Measurements from ENCODE around the gene ZYG11B.
"Not testable (repeated sequence)": the region's sequence is repeated elsewhere in the genome, so short reads cannot be mapped to it uniquely, and the experiment has no call there.

The ZYG11B gene

DNA sequence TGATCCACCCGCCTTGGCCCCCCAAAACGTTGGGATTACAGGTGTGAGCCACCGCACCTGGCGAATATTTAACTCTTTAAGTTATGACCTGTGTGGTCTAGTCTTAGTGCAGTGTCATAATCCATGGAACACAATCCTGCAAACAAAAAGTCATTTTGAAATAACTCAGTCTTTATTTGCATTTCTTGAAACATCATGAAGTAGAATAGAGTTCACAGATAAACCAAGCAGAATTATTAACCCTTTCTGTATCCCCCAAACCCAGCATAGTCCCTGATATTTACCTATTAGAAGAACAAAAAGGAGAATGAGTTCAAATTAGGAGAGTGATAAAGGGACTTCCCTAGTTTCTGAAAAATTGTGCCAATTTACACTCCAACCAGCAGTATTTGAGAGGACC lies 19.9 kb downstream of the ZYG11B start:
- H3K36me3 ChIP-seq (ENCODE audit: insufficient read depth, low read length), result no peaks in the 10 kb centered on the region
- no peak for TF ChIP-seq FOXP2 (optimal IDR thresholded peaks at IDR 0.05; ENCODE audit: control extremely low read depth, extremely low read length, insufficient read depth)
- no peak for TF ChIP-seq POLR2AphosphoS5 (IDR thresholded peaks at IDR 0.05; ENCODE audit: borderline replicate concordance, low read depth, low read length)
- TF ChIP-seq EZH2 (IDR thresholded peaks at IDR 0.05), result no peak
- H3K9ac ChIP-seq (ENCODE audit: insufficient read length), result no peak overlapping the region
- no peak overlapping the region for H3K27ac ChIP-seq
- no peak for DNase-seq (ENCODE audit: low read depth, low spot score)
- no peaks in the 10 kb centered on the region for H3K9me3 ChIP-seq (ENCODE audit: low read depth, low read length)
- no peak overlapping the region for H3K4me3 ChIP-seq

DNA sequence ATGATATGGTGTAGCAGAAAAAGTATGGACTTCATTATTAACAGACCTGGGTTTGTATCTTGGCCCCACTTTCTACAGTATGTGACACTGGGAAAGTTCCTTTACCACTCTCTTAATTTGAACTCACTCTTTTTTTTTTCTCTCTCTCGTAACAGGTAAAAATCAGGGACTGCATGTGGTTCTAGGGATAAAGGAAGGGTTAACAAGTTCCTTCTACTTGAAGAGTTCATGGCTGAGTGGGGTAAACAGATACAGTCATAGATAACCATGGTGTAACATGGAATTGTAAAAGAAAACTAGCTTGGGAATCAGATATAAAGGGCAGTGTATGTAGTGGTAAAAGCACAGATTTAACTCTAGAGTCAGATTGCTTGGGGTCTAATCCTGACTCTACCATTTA lies 21.2 kb downstream of the ZYG11B start:
- TF ChIP-seq EZH2 (IDR thresholded peaks at IDR 0.05), result no peak
- no peak for TF ChIP-seq FOXP2 (optimal IDR thresholded peaks at IDR 0.05; ENCODE audit: control extremely low read depth, extremely low read length, insufficient read depth)
- TF ChIP-seq POLR2AphosphoS5 (IDR thresholded peaks at IDR 0.05; ENCODE audit: borderline replicate concordance, low read depth, low read length), result no peak
- no peak overlapping the region for H3K27ac ChIP-seq
- no peaks in the 10 kb centered on the region for H3K9me3 ChIP-seq (ENCODE audit: low read depth, low read length)
- H3K4me3 ChIP-seq, result no peak overlapping the region
- no peak for DNase-seq (ENCODE audit: low read depth, low spot score)
- H3K9ac ChIP-seq (ENCODE audit: insufficient read length), result no peak overlapping the region
- H3K36me3 ChIP-seq (ENCODE audit: insufficient read depth, low read length), result no peaks in the 10 kb centered on the region

DNA sequence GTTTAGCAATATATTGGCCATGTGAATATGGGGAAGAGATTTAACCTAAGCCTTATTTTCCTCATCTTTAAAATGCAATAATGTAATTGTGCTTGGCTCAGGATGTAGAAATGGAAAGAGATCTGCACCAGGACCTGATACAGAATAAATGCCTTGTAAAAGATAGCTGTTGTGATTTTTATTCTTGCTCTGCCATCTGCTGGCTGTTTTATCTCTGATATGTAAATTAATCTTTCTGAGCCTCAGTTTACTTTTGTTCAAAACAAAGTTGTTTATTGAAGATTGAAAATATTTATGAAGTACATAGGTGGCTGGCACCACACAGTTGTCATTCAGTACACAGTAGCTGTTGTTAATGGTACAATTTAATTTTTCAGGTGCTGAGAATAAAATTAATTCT lies 21.9 kb downstream of the ZYG11B start:
- TF ChIP-seq POLR2AphosphoS5 (IDR thresholded peaks at IDR 0.05; ENCODE audit: borderline replicate concordance, low read depth, low read length), result no peak
- no peak for TF ChIP-seq EZH2 (IDR thresholded peaks at IDR 0.05)
- TF ChIP-seq FOXP2 (optimal IDR thresholded peaks at IDR 0.05; ENCODE audit: control extremely low read depth, extremely low read length, insufficient read depth), result no peak
- no peak overlapping the region for H3K4me3 ChIP-seq
- no peak for DNase-seq (ENCODE audit: low read depth, low spot score)
- H3K27ac ChIP-seq, result no peak overlapping the region
- H3K36me3 ChIP-seq (ENCODE audit: insufficient read depth, low read length), result no peaks in the 10 kb centered on the region
- H3K9ac ChIP-seq (ENCODE audit: insufficient read length), result no peak overlapping the region
- no peaks in the 10 kb centered on the region for H3K9me3 ChIP-seq (ENCODE audit: low read depth, low read length)

DNA sequence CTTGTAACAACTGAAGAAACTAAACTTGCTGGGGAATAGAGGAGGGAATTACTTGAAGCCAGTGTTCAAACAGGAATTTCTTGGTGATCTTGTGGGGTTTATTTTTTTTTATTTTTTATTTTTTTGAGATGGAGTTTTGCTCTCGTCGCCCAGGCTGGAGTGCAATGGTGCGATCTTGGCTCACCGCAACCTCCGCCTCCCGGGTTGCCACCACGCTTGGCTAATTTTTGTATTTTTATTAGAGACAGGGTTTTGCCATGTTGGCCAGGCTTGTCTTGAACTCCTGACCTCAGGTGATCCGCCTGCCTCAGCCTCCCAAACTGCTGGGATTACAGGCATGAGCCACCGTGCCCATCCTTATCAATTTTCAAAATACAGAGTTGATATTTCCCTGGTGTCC lies 23.2 kb downstream of the ZYG11B start:
- H3K27ac ChIP-seq; H3K36me3 ChIP-seq (ENCODE audit: insufficient read depth, low read length); DNase-seq (ENCODE audit: low read depth, low spot score): not testable (repeated sequence)

DNA sequence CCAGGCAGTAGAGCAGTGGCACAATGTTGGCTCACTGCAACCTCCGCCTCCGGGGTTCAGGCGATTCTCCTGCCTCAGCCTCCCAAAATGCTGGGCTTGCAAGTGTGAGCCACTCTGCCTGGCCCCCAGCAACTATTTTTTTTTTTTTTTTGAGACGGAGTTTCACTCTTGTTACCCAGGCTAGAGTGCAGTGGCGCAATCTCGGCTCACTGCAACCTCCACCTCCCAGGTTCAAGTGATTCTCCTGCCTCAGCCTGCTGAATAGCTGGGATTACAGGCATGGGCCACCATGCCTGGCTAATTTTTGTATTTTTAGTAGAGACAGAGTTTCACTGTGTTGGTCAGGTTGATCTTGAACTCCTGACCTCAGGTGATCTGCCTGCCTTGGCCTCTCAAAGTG lies 23.9 kb downstream of the ZYG11B start:
- DNase-seq (ENCODE audit: low read depth, low spot score), result not testable (repeated sequence)

More for the DNA sequence above, 23.2 kb downstream of the ZYG11B start:
- H3K9me3 ChIP-seq (ENCODE audit: low read depth, low read length); H3K9ac ChIP-seq (ENCODE audit: insufficient read length); H3K4me3 ChIP-seq: not testable (repeated sequence)

DNA sequence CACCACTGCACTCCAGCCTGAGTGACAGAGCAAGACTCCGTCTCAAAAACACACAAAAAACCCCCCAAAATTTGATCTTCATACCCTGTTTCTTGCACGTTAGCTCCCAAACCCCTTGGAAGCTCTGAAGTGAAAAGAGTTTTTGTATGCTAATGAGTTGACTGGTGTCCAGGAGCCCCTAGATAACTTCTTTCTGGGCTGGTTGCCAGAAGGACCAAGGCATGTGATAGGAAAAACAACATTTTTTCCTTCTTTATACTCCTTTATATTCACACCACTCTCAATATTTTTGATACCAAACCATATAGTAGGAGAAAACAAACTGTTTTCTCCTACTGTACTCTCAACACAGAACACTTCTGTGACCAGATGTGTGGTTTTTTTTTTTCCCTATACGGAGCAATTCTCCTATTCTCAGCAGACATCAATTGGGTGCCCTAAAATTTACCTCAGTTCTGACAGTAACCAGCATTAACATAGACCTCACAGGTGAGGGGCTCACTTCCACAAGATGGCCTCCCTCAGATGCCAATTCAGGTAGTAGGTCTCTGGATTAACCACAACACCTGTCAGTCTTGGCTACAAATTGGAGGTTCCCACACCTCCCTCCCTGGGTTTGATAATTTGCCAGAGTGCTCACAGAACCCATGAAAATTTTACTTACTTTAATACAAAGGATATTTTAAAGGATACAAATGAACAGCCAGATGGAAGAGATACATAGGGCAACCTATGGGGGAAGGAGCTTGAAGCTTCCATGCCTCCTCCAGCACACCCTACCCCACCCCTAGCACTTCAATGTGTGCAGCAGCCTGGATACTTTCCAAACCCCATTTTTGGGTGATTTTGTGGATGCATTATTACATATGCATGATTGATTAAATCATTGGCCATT lies 25.6 kb downstream of the ZYG11B start:
- no peak for DNase-seq (ENCODE audit: low read depth, low spot score)
- H3K9ac ChIP-seq (ENCODE audit: insufficient read length), result no peak overlapping the region
- no peaks in the 10 kb centered on the region for H3K9me3 ChIP-seq (ENCODE audit: low read depth, low read length)
- H3K27ac ChIP-seq, result no peak overlapping the region
- H3K36me3 ChIP-seq (ENCODE audit: insufficient read depth, low read length), result no peaks in the 10 kb centered on the region
- H3K4me3 ChIP-seq, result 0 out of 2 replicates have a peak overlapping the region, but pooled peaks have one; percentile 8
- TF ChIP-seq EZH2 (IDR thresholded peaks at IDR 0.05) (no peak), POLR2AphosphoS5 (IDR thresholded peaks at IDR 0.05; ENCODE audit: borderline replicate concordance, low read depth, low read length) (no peak), FOXP2 (optimal IDR thresholded peaks at IDR 0.05; ENCODE audit: control extremely low read depth, extremely low read length, insufficient read depth) (no peak)

More for the DNA sequence above, 23.9 kb downstream of the ZYG11B start:
- H3K4me3 ChIP-seq; H3K9me3 ChIP-seq (ENCODE audit: low read depth, low read length); H3K9ac ChIP-seq (ENCODE audit: insufficient read length); H3K36me3 ChIP-seq (ENCODE audit: insufficient read depth, low read length); H3K27ac ChIP-seq: not testable (repeated sequence)

DNA sequence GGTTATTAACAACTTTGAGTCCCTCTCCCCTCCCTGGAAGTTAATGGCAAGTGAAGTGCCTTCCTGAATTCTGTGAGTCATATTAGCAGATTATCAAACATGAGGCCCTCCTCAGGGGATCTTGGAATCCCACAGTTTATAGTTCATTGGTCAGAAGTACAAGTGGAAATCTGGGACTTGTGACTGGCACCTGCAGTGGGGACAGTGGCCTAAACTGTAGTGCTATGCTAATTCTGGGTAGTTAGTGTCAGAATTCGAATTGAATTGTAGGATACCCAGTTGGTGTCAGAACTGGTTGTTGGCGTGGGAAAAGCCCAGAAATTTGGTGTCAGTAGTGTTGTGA lies 26.2 kb downstream of the ZYG11B start:
- DNase-seq (ENCODE audit: low read depth, low spot score), result no peak
- TF ChIP-seq POLR2AphosphoS5 (IDR thresholded peaks at IDR 0.05; ENCODE audit: borderline replicate concordance, low read depth, low read length), result no peak
- H3K4me3 ChIP-seq, result no peak overlapping the region
- no peaks in the 10 kb centered on the region for H3K9me3 ChIP-seq (ENCODE audit: low read depth, low read length)
- H3K27ac ChIP-seq, result no peak overlapping the region
- H3K9ac ChIP-seq (ENCODE audit: insufficient read length), result no peak overlapping the region
- H3K36me3 ChIP-seq (ENCODE audit: insufficient read depth, low read length), result no peaks in the 10 kb centered on the region

DNA sequence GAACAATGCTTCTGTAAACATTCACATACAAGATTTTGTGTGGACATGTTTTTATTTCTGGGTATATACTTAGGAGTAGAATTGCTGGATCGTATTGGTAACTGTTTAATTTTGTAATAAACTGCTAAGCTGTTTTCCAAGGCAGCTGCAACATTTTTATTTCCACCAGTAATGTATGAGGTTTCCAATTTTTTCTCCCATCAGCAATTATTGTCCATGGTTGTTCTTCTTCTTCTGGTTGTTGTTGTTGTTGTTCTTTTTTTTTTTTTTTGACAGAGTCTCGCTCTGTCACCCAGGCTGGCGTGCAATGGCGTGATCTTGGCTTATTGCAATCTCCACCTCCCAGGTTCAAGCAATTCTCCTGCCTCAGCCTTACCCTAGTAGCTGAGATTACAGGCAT lies 26.9 kb downstream of the ZYG11B start:
- TF ChIP-seq EZH2 (IDR thresholded peaks at IDR 0.05), result no peak
- TF ChIP-seq FOXP2 (optimal IDR thresholded peaks at IDR 0.05; ENCODE audit: control extremely low read depth, extremely low read length, insufficient read depth), result no peak
- TF ChIP-seq POLR2AphosphoS5 (IDR thresholded peaks at IDR 0.05; ENCODE audit: borderline replicate concordance, low read depth, low read length), result no peak
- H3K9ac ChIP-seq (ENCODE audit: insufficient read length), result no peak overlapping the region
- H3K4me3 ChIP-seq, result no peak overlapping the region
- no peaks in the 10 kb centered on the region for H3K9me3 ChIP-seq (ENCODE audit: low read depth, low read length)
- no peaks in the 10 kb centered on the region for H3K36me3 ChIP-seq (ENCODE audit: insufficient read depth, low read length)
- no peak overlapping the region for H3K27ac ChIP-seq
- DNase-seq (ENCODE audit: low read depth, low spot score), result no peak

DNA sequence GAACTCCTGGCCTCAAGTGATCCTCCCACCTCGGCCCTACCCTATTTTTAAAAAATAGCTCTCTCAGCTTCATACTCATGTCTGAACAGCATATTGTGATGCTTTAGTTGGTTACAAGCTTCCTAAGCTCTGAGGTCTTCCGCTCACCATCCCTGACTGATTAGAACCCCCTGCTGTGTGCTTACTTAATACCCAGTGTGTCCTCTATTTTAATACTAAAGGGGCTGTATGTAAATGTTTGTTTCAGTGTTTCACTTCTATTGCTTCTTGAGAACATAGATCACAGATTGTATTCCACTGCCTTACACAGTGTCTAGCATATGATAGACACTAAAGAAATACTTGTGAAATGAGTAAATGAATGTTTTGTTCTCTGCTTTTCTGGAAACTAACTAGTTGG lies 29.8 kb downstream of the ZYG11B start:
- DNase-seq (ENCODE audit: low read depth, low spot score), result no peak
- no peak overlapping the region for H3K9ac ChIP-seq (ENCODE audit: insufficient read length)
- no peak overlapping the region for H3K4me3 ChIP-seq
- no peaks in the 10 kb centered on the region for H3K9me3 ChIP-seq (ENCODE audit: low read depth, low read length)
- TF ChIP-seq FOXP2 (optimal IDR thresholded peaks at IDR 0.05; ENCODE audit: control extremely low read depth, extremely low read length, insufficient read depth), result no peak
- H3K27ac ChIP-seq, result no peak overlapping the region
- no peaks in the 10 kb centered on the region for H3K36me3 ChIP-seq (ENCODE audit: insufficient read depth, low read length)

Measured in SK-N-MC (cell line).